HEK293 (cell line): Measurements from ENCODE around the gene PTGIR.

Experiments
- EGR2 ChIP-seq: fragments of 450-650 bp; formaldehyde crosslinking; IDR thresholded peaks from 2 replicates; pipeline ENCODE4 v1.5.1; 2016; ENCODE audit warnings: low read depth, missing biosample characterization, missing genetic modification characterization
- REPIN1 ChIP-seq: fragments of 450-650 bp; formaldehyde crosslinking; IDR thresholded peaks from 2 replicates; pipeline ENCODE4 v1.5.1; 2017; ENCODE audit warnings: missing biosample characterization, missing genetic modification characterization, low read depth
- ZFP41 ChIP-seq: fragments of 450-650 bp; formaldehyde crosslinking; IDR thresholded peaks from 2 replicates; pipeline ENCODE4 v1.5.1; 2016; ENCODE audit warnings: missing biosample characterization, missing genetic modification characterization, borderline replicate concordance
- ZNF133 ChIP-seq: fragments of 450-650 bp; formaldehyde crosslinking; IDR thresholded peaks from 2 replicates; pipeline ENCODE4 v1.5.1; 2016; ENCODE audit warnings: missing biosample characterization, missing genetic modification characterization
- ZNF23 ChIP-seq: fragments of 450-650 bp; formaldehyde crosslinking; IDR thresholded peaks from 2 replicates; pipeline ENCODE4 v1.5.1; 2016; ENCODE audit warnings: missing biosample characterization, missing genetic modification characterization, borderline replicate concordance
- ZNF24 ChIP-seq: fragments of 450-650 bp; formaldehyde crosslinking; IDR thresholded peaks from 2 replicates; pipeline ENCODE4 v1.5.1; 2016; ENCODE audit warnings: missing biosample characterization, missing genetic modification characterization
- ZNF274 ChIP-seq, 2 experiments: fragments of 200-500 bp in 1 of 2; fragments of 450-650 bp in 1 of 2; sonication (Bioruptor generic) in 1 of 2; formaldehyde crosslinking in 1 of 2; IDR thresholded peaks; 2 replicates each; pipeline versions ENCODE4 v1.5.1 to v1.6.1; 2014 to 2016; ENCODE audit warnings: borderline replicate concordance in 1 of 2, inconsistent platforms in 1 of 2, low read length in 1 of 2, missing biosample characterization in 1 of 2, missing genetic modification characterization in 1 of 2

DNA sequence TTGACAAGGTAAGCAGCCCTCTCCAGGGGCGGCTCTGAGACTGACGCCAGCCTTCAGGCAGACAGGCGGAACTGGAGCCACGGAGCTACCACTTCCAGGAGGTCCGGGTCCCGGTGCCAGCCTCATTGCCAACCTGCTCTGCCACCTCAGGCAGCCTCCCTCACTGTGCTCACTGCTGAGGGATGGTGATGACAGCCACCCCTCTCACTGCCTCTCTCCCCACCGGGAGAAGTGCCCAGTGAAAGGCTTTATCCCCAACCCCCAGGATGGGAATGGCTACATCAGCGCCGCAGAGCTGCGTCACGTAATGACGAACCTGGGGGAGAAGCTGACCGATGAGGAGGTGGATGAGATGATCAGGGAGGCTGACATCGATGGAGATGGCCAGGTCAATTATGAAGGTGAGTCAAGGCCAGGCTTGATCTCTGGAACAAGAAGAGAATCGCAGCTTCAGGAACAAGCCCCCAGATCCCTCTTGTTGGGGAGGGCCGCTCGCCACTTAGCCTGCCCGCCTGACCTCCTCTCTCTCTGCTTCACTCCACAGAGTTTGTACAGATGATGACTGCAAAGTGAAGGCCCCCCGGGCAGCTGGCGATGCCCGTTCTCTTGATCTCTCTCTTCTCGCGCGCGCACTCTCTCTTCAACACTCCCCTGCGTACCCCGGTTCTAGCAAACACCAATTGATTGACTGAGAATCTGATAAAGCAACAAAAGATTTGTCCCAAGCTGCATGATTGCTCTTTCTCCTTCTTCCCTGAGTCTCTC, 16.1 kb downstream of the PTGIR start:
- TF ChIP-seq ZNF274 (IDR thresholded peaks at IDR 0.05; ENCODE audit: low read length), result no peak
- TF ChIP-seq ZNF274 (tag by site-specific recombination; IDR thresholded peaks at IDR 0.05; ENCODE audit: borderline replicate concordance), result no peak
- TF ChIP-seq ZNF133 (tag by site-specific recombination), result no peak
- no peak for TF ChIP-seq REPIN1 (tag by site-specific recombination)
- no peak for TF ChIP-seq ZFP41 (tag by site-specific recombination)
- no peak for TF ChIP-seq EGR2 (tag by site-specific recombination)
- TF ChIP-seq ZNF24 (tag by site-specific recombination), result no peak
- TF ChIP-seq ZNF23 (tag by site-specific recombination), result no peak
